Heart right ventricle (tissue), 16 donors: ENCODE measurements around the gene FAM219B. TPM values are rescaled to one million over a fixed set of nuclear protein-coding genes. Genes with fewer than 3 reads are reported as not detected.

Source experiments
- ATAC-seq, 8 donors: fragments of 200-7000 bp; cut with Tn5 transposase; one replicate each; pipeline ENCODE4 v1.9.1; 2020; ENCODE audit warnings: mild to moderate bottlenecking in 8 of 8, moderate library complexity in 8 of 8, moderate number of reproducible peaks in 1 of 8
- DNase-seq, 2 donors: peaks; one replicate each; pipeline ENCODE4 v3.0.0-alpha.2; 2020
- H3K27ac ChIP-seq, 10 donors: fragments of 200-600 bp; sonication (generic) in 2 of 10; one replicate each; pipeline versions ENCODE4 v1.5.0 to v1.8.0; 2020 to 2022; ENCODE audit warnings: mild to moderate bottlenecking in 3 of 10
- H3K27me3 ChIP-seq, 7 donors: fragments of 200-600 bp; one replicate each; pipeline ENCODE4 v1.8.0; 2021 to 2022; ENCODE audit warnings: mild to moderate bottlenecking in 2 of 7
- H3K36me3 ChIP-seq, 9 donors: fragments of 200-600 bp; sonication (generic) in 1 of 9; one replicate each; pipeline versions ENCODE4 v1.5.0 to v1.8.0; 2020 to 2022; ENCODE audit warnings: mild to moderate bottlenecking in 2 of 9
- H3K4me1 ChIP-seq, 9 donors: fragments of 200-600 bp; sonication (generic) in 1 of 9; one replicate each; pipeline versions ENCODE4 v1.5.0 to v1.8.0; 2020 to 2022; ENCODE audit warnings: mild to moderate bottlenecking in 4 of 9
- H3K4me3 ChIP-seq, 10 donors: fragments of 200-600 bp; sonication (generic) in 2 of 10; one replicate each; pipeline versions ENCODE4 v1.5.0 to v1.8.0; 2020 to 2022; ENCODE audit warnings: mild to moderate bottlenecking in 7 of 10, moderate library complexity in 2 of 10
- H3K9me3 ChIP-seq, 11 donors: fragments of 200-600 bp in 10 of 11; sonication (generic) in 2 of 11; one replicate each; pipeline versions ENCODE4 v1.5.0 to v1.8.0; 2013 to 2022; ENCODE audit warnings: mild to moderate bottlenecking in 2 of 11, control low read depth in 1 of 11, moderate library complexity in 1 of 11
- WGBS, 2 donors: extraction: QIAGEN DNeasy Blood & Tissue Kit; methylation state at CpG; one replicate each; pipeline ENCODE4 v1.1.7; 2013; ENCODE audit warnings: inconsistent platforms in 1 of 2; 5-methylcytosine and 5-hydroxymethylcytosine counted together
- intact Hi-C, 10 donors: fragments of 100-400 bp; cut with DNase I; formaldehyde crosslinking; loops; one replicate each; pipeline versions ENCODE4 v1.11.1 to v1.14.2; 2022
- polyA plus RNA-seq, 2 donors: library from polyadenylated mRNA; stranded (reverse); fragments of 200-250 nt; gene quantifications; one replicate each; pipeline ENCODE4 v1.2.3, GENCODE V29; 2013
- total RNA-seq, 10 donors: library from RNA; stranded (reverse); fragmentation: NEBNext Ultra II Directional in 3 of 10; extraction: Animal tissue kit (Norgen Biotek cat#: 25700) in 3 of 10; gene quantifications; one replicate each; pipeline versions ENCODE4 v1.2.1 to v1.2.4, GENCODE V29; 2021 to 2023
- TF ChIP-seq, protein P1 (sequence below), 9 donors: fragments of 200-600 bp; sonication (generic) in 2 of 9; IDR thresholded peaks; one replicate each; pipeline versions ENCODE4 v1.5.0 to v1.8.0; 2021 to 2022; ENCODE audit warnings: antibody characterized with exemption in 9 of 9, mild to moderate bottlenecking in 5 of 9, moderate library complexity in 1 of 9
- donor health status: Arrhythmogenic right ventricular cardiomyopathy.
- donor health status: ischemic (EF 13 %, LVEDD 7.1; RV severe dilation, severe dysfunction).
- donor health status: healthy with polysubstance abuse.
- donor health status: DM: no; HTN: yes; CAD: no.
- donor health status: DM: no; HTN: no; CAD: no.
- donor health status: ischemic (EF 25% LVEDD 6.9; RV normal size, moderate dysfunction).
- donor health status: ischemic (EF 25% LVEDD 5.7; RV mildly dilated, moderate dysfunction).
- donor health status: healthy.
- donor health status: DM: yes; HTN: yes; CAD: no.
- donor health status: Ischemic cardiomyopathy.
- donor health status: ischemic (EF 35%, LVEDD 5.7; RV mildly dilated, moderate dysfunction).
- donor health status: nonischemic (EF 11% LVEDD 7.7; RV severe dilation, severe dysfunction).
- donor health status: DM: yes; HTN: yes; CAD: no.
- donor health status: PGD.
- donor health status: ischemic (EF 29% LVEDD 5.4; RV normal size, mild dysfunction).
- donor health status: nonischemic (EF 23%, LVEDD 6.1; RV moderate dilation, normal function).

FAM219B gene
- total and polyA plus RNA-seq, 12 donors: 27.1 to 159 (median 95.9) TPM

DNA sequence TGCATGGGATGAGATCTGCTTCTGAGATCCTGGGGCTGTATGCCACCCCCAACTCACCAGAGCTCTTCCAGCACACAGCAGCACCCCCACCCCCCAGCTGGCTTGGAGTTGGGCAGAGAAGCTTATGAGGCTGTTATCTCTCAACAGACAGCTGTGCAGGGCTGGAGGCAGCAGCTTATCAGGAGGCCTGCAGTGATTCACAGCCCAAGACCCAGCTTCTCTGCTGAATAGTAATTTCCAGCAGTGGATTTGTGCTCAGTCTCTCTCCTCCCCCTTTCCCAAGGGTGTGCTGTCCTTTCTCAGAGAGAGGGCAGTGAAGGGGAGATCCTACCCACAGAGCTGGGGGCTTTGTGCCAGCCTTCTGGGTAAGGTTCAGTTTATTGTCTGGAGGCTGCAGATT is 47.9 kb upstream of the FAM219B start:
- Histone ChIP-seq H3K27me3 (peaks cover 0 to 39% (median 16%) of the 10 kb centered on the region in 7 donors), H3K9me3 (no peaks in the 10 kb centered on the region), H3K36me3 (no peaks in the 10 kb centered on the region), H3K4me1 (peaks cover 0 to 59% (median 36%) of the 10 kb centered on the region in 9 donors), H3K4me3 (peak overlapping the region in 7 of 10 donors; percentile 53 to 83 (median 64)), H3K27ac (peak overlapping the region in 5 of 10 donors; percentile 16 to 85 (median 33))
- TF ChIP-seq, protein P1, sequence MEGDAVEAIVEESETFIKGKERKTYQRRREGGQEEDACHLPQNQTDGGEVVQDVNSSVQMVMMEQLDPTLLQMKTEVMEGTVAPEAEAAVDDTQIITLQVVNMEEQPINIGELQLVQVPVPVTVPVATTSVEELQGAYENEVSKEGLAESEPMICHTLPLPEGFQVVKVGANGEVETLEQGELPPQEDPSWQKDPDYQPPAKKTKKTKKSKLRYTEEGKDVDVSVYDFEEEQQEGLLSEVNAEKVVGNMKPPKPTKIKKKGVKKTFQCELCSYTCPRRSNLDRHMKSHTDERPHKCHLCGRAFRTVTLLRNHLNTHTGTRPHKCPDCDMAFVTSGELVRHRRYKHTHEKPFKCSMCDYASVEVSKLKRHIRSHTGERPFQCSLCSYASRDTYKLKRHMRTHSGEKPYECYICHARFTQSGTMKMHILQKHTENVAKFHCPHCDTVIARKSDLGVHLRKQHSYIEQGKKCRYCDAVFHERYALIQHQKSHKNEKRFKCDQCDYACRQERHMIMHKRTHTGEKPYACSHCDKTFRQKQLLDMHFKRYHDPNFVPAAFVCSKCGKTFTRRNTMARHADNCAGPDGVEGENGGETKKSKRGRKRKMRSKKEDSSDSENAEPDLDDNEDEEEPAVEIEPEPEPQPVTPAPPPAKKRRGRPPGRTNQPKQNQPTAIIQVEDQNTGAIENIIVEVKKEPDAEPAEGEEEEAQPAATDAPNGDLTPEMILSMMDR (IDR thresholded peaks at IDR 0.05): no peak
- intact Hi-C loops: loop anchor here in 9 of 10 donors (5.0 to 10.0 kb wide), 5 partner anchors 182 to 580 kb away; no protein-coding TSS in a partner anchor
- ATAC-seq (peak in 1 of 8 donors; percentile 7), DNase-seq (no peak)

DNA sequence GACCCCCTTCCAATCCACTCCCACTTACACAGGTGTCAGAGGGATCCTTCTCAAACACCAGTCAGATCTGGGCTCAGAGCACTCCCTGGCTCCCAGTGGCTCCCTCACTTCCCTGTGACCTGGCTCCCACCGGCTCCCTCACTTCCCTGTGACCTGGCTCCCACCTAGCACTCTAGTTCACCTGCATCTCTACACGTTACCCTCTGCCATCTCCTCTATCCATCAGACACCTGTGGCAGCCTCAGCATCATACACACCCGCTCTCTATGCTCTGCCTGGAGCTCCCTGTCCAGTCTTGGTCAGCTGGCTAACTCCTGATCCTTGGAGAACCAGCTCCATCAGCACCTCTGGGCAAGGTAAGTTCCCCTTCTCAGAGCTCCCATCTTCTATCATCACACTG is 44.4 kb upstream of the FAM219B start:
- H3K9me3 ChIP-seq: no peaks in the 10 kb centered on the region

DNA sequence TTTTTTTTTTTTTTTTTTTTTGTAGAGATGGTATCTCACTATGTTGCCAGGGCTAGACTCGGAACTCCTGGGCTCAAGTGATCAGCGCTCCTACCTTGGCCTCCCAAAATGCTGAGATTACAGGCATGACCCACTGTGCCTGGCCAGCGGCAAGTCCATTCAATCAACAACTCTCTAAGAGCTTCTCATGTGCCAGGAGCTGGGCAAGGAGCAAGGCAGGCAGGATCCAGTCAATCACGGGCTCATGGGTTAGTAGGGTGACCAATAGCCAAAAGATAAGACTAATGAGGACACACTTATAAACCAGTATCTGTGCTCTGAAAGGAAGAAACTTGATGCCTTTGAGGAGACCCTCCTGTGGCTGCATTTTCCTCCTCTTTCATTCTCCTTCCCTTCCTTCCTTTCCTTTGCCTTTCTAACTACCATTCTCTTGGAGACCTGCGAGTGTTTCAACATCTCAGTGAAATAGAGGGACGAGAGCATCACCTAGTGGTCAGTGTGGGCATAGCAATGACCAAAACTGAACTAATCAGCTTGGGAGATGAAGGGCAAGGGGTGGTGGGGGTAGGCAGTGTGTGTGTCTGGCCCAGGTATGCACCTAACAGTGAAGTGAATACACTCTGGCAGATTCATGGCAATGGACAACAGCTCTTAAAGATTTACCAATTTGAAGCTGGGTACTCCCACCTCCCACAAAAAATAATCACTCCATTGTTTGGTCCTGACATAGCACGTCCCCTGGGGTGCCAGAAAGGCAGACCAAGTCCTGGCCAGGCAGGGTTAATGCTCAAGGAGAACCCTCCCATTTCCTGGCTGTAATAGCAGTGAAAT is 43.6 kb upstream of the FAM219B start:
- DNase-seq (peak in 1 of 2 donors; percentile 73), ATAC-seq (peak; percentile 66 to 82 (median 69))
- H3K9me3 ChIP-seq: no peaks in the 10 kb centered on the region
- H3K27me3 ChIP-seq: peaks cover 0 to 4% (median 0%) of the 10 kb centered on the region in 7 donors
- H3K27ac ChIP-seq: no peak overlapping the region
- intact Hi-C loops: loop anchor here (1.0 to 10.0 kb wide), 8 partner anchors 178 to 575 kb away; no protein-coding TSS in a partner anchor
- 43 to 46% methylated on average over 7 of the region's 7 CpGs for WGBS, 2 donors
- TF ChIP-seq, protein P1 (IDR thresholded peaks at IDR 0.05): peak; percentile 88 to 98 (median 95)
- no peak overlapping the region for H3K4me3 ChIP-seq
- peaks cover 0 to 20% (median 14%) of the 10 kb centered on the region in 9 donors for H3K4me1 ChIP-seq
- H3K36me3 ChIP-seq: no peaks in the 10 kb centered on the region

More for the DNA sequence above, 44.4 kb upstream of the FAM219B start:
- intact Hi-C loops: loop anchor here (2.0 to 10.0 kb wide), 7 partner anchors 179 to 576 kb away; no protein-coding TSS in a partner anchor
- TF ChIP-seq, protein P1 (IDR thresholded peaks at IDR 0.05): no peak
- Histone ChIP-seq H3K27ac (no peak overlapping the region), H3K4me1 (peaks cover 0 to 27% (median 19%) of the 10 kb centered on the region in 9 donors), H3K4me3 (no peak overlapping the region), H3K36me3 (no peaks in the 10 kb centered on the region), H3K27me3 (peaks cover 0 to 11% (median 0%) of the 10 kb centered on the region in 7 donors)
- DNase-seq: no peak
- WGBS, 2 donors: 68% methylated on average over 3 of the region's 3 CpGs
- ATAC-seq: no peak

DNA sequence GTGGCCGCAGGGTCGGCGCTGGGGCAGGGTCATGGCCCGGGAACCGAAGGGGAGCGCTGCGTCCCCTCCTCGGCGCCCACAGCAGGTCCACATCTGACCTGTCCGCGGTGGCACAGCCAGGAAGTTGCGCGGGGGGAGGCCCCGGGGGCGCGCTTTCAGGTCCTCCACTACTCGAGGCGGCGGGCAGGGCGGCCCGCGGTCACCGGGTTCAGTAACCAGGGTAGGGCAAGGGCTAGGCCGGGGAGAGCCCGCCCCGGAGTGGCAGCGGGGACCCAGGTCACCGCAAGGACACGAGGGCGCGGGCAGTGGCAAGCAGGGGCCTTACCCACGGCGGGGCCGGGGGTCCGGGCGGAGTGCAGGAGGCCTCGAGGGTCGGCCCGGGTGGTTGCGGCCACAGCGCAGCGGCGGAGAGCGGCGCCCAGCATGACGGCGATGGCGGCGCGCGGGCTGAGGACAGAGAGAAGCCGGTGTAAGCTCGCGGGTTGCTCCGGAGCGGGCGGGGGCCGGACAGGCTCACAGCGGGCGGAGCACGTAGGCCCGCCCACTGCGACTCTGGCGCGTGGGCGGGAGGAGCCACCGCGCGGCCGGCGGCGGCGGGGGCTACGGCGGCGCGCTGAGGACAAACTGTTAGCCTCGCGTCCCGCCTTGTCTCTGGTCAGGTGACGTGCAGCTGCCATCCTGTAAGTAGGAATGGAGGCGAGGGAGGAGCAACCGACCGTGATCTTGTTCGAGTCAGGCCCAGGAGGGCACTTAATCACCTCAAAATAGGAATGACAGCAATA is 31.1 kb upstream of the FAM219B start, which contains the start of gene COX5A:
Gene COX5A (minus strand): TSS at position 484 of the 782 bp plus-strand sequence. CDS start 59 bp downstream, at position 425.
- ATAC-seq (peak; percentile 96 to 98 (median 98)), DNase-seq (peak; percentile 92 to 95)
- peak within 1 kb of the TSS; percentile 70 to 100 (median 90) for H3K4me3 ChIP-seq
- 0% methylated on average over 85 of the region's 85 CpGs for WGBS, 2 donors
- H3K9me3 ChIP-seq: no peaks in the 10 kb centered on the region
- TF ChIP-seq, protein P1 (IDR thresholded peaks at IDR 0.05): peak in 1 of 9 donors; percentile 19
- intact Hi-C loops: loop anchor here in 3 of 10 donors (2.0 to 5.0 kb wide), 3 partner anchors 31 to 155 kb away; partner anchors contain the start of genes CSK (in 1 of the 3), FAM219B (in 1 of the 3) and ULK3 (in 1 of the 3)
- peaks cover 0 to 8% (median 0%) of the 10 kb centered on the region in 9 donors for H3K36me3 ChIP-seq
- peaks cover 6 to 46% (median 39%) of the 10 kb centered on the region in 9 donors for H3K4me1 ChIP-seq
- no peaks in the 10 kb centered on the region for H3K27me3 ChIP-seq
- H3K27ac ChIP-seq: peak within 1 kb of the TSS; percentile 96 to 100 (median 98)
